Esophagus squamous epithelium (tissue), 4 donors: ENCODE data around the gene LGI2.
A peak's percentile ranks its signal among the peaks of the same experiment; 100 is the strongest.

Source experiments
- CTCF ChIP-seq, 6 experiments: fragments of 450-650 bp in 4 of 6; fragments of 200-600 bp in 2 of 6; sonication (generic) in 2 of 6; IDR thresholded peaks; one replicate each; pipeline ENCODE4 v1.5.1; 2016 to 2019; ENCODE audit warnings: antibody characterized with exemption in 6 of 6, mild to moderate bottlenecking in 4 of 6, moderate library complexity in 4 of 6
- POLR2A ChIP-seq, 4 donors: fragments of 450-650 bp; IDR thresholded peaks; one replicate each; pipeline ENCODE4 v1.6.1; 2017; ENCODE audit warnings: antibody characterized with exemption in 4 of 4, mild to moderate bottlenecking in 4 of 4, moderate library complexity in 3 of 4

- TF ChIP-seq CTCF (IDR thresholded peaks at IDR 0.05) (peak in 1 of 6 experiments; percentile 13), POLR2A (IDR thresholded peaks at IDR 0.05) (no peak)
Measured at GRCh38 chr4:24963277-24963676, 67.5 kb downstream of the LGI2 start.
